HCT116 (cell line): ENCODE results near the gene DIRAS2. TPM values are rescaled to one million over a fixed set of nuclear protein-coding genes. Genes with fewer than 3 reads are reported as not detected.

Experiments used
- ATAC-seq: fragments of 200-7000 bp; cut with Tn5 transposase; 2 replicates; pipeline ENCODE4 v1.9.1; 2020; ENCODE audit warnings: mild to moderate bottlenecking, moderate library complexity
- BruUV-seq: library from RNA; stranded (reverse); fragments of 400-500 nt; replicated peaks from 2 replicates; lab custom pipeline; 2021; lab: Mats Ljungman, UMichigan
- CTCF ChIA-PET: fragments of 300-600 bp; sonication (Branson Sonifier 250); formaldehyde crosslinking; loops from one replicate; lab custom pipeline; 2021; ENCODE audit warnings: antibody characterized with exemption; lab: Charles Lee
- POLR2A ChIA-PET: fragments of 300-600, 350-600 bp; sonication (Branson Sonifier 250); formaldehyde crosslinking; loops from one replicate; lab custom pipeline; 2021; ENCODE audit warnings: antibody characterized with exemption; lab: Charles Lee
- RAD21 ChIA-PET, 2 experiments: fragments of 300-600 bp; sonication (Branson Sonifier 250); formaldehyde crosslinking; loops; one replicate each; lab custom pipeline; 2023; ENCODE audit warnings: low total read pairs in 2 of 2; ENCODE audit not compliant: uncharacterized antibody in 2 of 2, unreplicated experiment in 2 of 2, low non-redundant PET in 1 of 2; lab: Charles Lee
- DNase-seq: peaks from one replicate; pipeline ENCODE4 v3.0.0-alpha.2; 2010; ENCODE audit warnings: low read depth, low spot score
- H2AFZ ChIP-seq: fragments of 200-600 bp; shearing (Covaris generic), sonication (generic); 2 replicates; pipeline ENCODE4 v1.6.1; 2017; ENCODE audit warnings: low read depth, mixed run types, mixed read lengths, antibody characterized with exemption, low read length; ENCODE audit not compliant: poor library complexity, severe bottlenecking
- H3K27ac ChIP-seq: 2 replicates; pipeline ENCODE4 v1.5.1; 2012; ENCODE audit warnings: low read depth, low read length
- H3K27me3 ChIP-seq: fragments of 200-600 bp; sonication (generic); 2 replicates; pipeline ENCODE4 v1.6.1; 2016; ENCODE audit warnings: mixed run types, low read length, mixed read lengths; ENCODE audit not compliant: insufficient read depth
- H3K36me3 ChIP-seq, 2 experiments: fragments of 200-500 bp in 1 of 2; fragments of 200-600 bp in 1 of 2; sonication (Bioruptor generic) in 1 of 2; sonication (generic) in 1 of 2; 2 replicates each; pipeline versions ENCODE4 v1.5.1 to v1.6.1; 2014 to 2016; ENCODE audit warnings: low read length in 2 of 2, inconsistent platforms in 1 of 2, mixed read lengths in 1 of 2, mixed run types in 1 of 2; ENCODE audit not compliant: insufficient read depth in 2 of 2, control insufficient read depth in 1 of 2
- H3K4me1 ChIP-seq, 2 experiments: fragments of 200-600 bp in 1 of 2; sonication (generic) in 1 of 2; 2 replicates each; pipeline versions ENCODE4 v1.5.1 to v1.6.1; 2012 to 2017; ENCODE audit warnings: low read length in 2 of 2, inconsistent platforms in 1 of 2, mild to moderate bottlenecking in 1 of 2, mixed read lengths in 1 of 2, mixed run types in 1 of 2, moderate library complexity in 1 of 2; ENCODE audit not compliant: insufficient read depth in 2 of 2, control insufficient read depth in 1 of 2
- H3K4me2 ChIP-seq: fragments of 200-600 bp; sonication (generic); 2 replicates; pipeline ENCODE4 v1.6.1; 2017; ENCODE audit warnings: mixed run types, low read length, mixed read lengths
- H3K4me3 ChIP-seq, 2 experiments: fragments of 200-600 bp in 1 of 2; sonication (generic) in 1 of 2; replicated peaks in 1 of 2; 2 replicates each; pipeline ENCODE4 v1.5.1; 2011 to 2016; ENCODE audit warnings: low read length in 2 of 2, control low read depth in 1 of 2, low read depth in 1 of 2, mild to moderate bottlenecking in 1 of 2, mixed read lengths in 1 of 2, mixed run types in 1 of 2
- H3K79me2 ChIP-seq: fragments of 200-600 bp; sonication (generic); 2 replicates; pipeline ENCODE4 v1.6.1; 2017; ENCODE audit warnings: mild to moderate bottlenecking, mixed run types, low read length, moderate library complexity, mixed read lengths; ENCODE audit not compliant: insufficient read depth
- H3K9ac ChIP-seq: fragments of 200-600 bp; sonication (generic); 2 replicates; pipeline ENCODE4 v1.6.1; 2016; ENCODE audit warnings: low read length, mixed read lengths
- H3K9me2 ChIP-seq: fragments of 200-600 bp; sonication (generic), shearing (Covaris generic); 2 replicates; pipeline ENCODE4 v1.6.1; 2017; ENCODE audit warnings: mixed run types, mild to moderate bottlenecking, moderate library complexity; ENCODE audit not compliant: insufficient read depth
- H3K9me3 ChIP-seq, 2 experiments: fragments of 200-500 bp in 1 of 2; fragments of 200-600 bp in 1 of 2; sonication (Bioruptor generic) in 1 of 2; sonication (generic) in 1 of 2; 2 replicates each; pipeline ENCODE4 v1.6.1; 2014 to 2017; ENCODE audit warnings: low read length in 2 of 2, mixed read lengths in 2 of 2, inconsistent platforms in 1 of 2, low read depth in 1 of 2, mild to moderate bottlenecking in 1 of 2, mixed run types in 1 of 2, moderate library complexity in 1 of 2; ENCODE audit not compliant: control insufficient read depth in 1 of 2, insufficient read depth in 1 of 2
- H4K20me1 ChIP-seq: fragments of 200-600 bp; sonication (generic), shearing (Covaris generic); 2 replicates; pipeline ENCODE4 v1.6.1; 2017; ENCODE audit warnings: mixed run types, mild to moderate bottlenecking, moderate library complexity; ENCODE audit not compliant: insufficient read depth
- ZBTB33 ChIP-seq: IDR thresholded peaks from 2 replicates; pipeline ENCODE4 v1.6.1; 2011; ENCODE audit warnings: mild to moderate bottlenecking, low read length, moderate library complexity; ENCODE audit not compliant: insufficient replicate concordance; ENCODE audit errors: extremely low read depth
- intact Hi-C: fragments of 100-400 bp; cut with micrococcal nuclease; formaldehyde crosslinking; loops from 2 replicates; pipeline ENCODE4 v1.10.0; 2022
- total RNA-seq: library from RNA; stranded (reverse); gene quantifications from one replicate; pipeline ENCODE4 v1.2.1, GENCODE V29; 2021; ENCODE audit not compliant: unreplicated experiment

The DIRAS2 gene
- total RNA-seq, 1 experiment from 2014 or later, result not detected

GRCh38 chr9:90562229-90562628 lies 80.4 kb downstream of the DIRAS2 start:
- RAD21 ChIA-PET, result no interaction called here
- DNase-seq (no peak), ATAC-seq (no peak)
- Histone ChIP-seq H3K9me3 (no peaks in the 10 kb centered on the region), H3K4me1 (no peaks in the 10 kb centered on the region), H3K4me2 (no peak overlapping the region), H3K79me2 (no peaks in the 10 kb centered on the region), H4K20me1 (no peaks in the 10 kb centered on the region), H2AFZ (no peak overlapping the region), H3K9me2 (no peaks in the 10 kb centered on the region), H3K4me3 (no peak overlapping the region), H3K9ac (no peak overlapping the region), H3K27me3 (no peaks in the 10 kb centered on the region), H3K36me3 (no peaks in the 10 kb centered on the region)
- no TSS peak for BruUV-seq
- intact Hi-C loops, result no loop called here
- CTCF ChIA-PET, result no interaction called here
- no peak for TF ChIP-seq ZBTB33
- TF ChIP-seq, all 23 proteins: peak for 0
- H3K27ac ChIP-seq, result no peak overlapping the region
- POLR2A ChIA-PET, result no interaction called here

Other genes starting within 250 kb of the DIRAS2 start
- gene SYK, start 159.0 kb upstream of the DIRAS2 start, total RNA-seq, result 9.0 TPM